OCI-LY1 (cell line): ENCODE measurements around the gene LINC01488.

ENCODE experiments used
- EZH2 ChIP-seq: fragments of 200-600 bp; sonication (generic), shearing (Covaris generic); IDR thresholded peaks from 2 replicates; pipeline ENCODE4 v1.8.0; 2017; ENCODE audit warnings: borderline replicate concordance, mixed run types, mild to moderate bottlenecking, antibody characterized with exemption, low read length, moderate library complexity, mixed read lengths
- TF ChIP-seq, protein P1 (sequence below): fragments of 200-600 bp; sonication (generic), shearing (Covaris generic); IDR thresholded peaks from 2 replicates; pipeline ENCODE4 v1.5.1; 2017; ENCODE audit warnings: mild to moderate bottlenecking, antibody characterized with exemption, low read length, moderate library complexity, mixed read lengths

DNA sequence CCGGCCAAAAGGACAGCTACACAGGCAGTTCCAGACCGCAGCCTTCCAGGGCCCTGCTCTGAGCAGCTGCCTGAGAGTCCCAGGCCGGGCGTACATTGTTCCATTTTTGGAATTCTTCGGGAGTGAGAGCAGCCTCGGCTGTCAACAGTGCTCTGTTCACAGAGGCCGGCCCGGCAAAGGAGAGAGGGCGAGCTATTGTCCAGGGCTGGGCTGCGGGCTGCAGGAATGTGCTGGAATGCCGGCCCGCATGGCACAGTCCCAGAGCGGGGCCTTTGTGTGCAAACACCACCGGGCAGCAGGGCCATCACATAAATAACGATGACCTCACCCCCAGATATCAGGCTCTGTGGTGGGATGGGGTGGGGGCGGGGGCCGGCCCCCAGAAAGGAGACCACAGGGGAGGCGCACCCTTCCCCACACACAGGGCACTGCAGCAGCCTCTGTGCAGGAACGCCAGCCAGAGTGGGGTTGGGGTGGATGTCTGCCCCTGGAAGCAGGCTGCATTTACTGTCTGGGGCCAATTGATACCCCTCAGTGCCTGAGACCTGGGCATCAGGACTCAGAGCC, 15.8 kb downstream of the LINC01488 start:
- TF ChIP-seq, protein P1, sequence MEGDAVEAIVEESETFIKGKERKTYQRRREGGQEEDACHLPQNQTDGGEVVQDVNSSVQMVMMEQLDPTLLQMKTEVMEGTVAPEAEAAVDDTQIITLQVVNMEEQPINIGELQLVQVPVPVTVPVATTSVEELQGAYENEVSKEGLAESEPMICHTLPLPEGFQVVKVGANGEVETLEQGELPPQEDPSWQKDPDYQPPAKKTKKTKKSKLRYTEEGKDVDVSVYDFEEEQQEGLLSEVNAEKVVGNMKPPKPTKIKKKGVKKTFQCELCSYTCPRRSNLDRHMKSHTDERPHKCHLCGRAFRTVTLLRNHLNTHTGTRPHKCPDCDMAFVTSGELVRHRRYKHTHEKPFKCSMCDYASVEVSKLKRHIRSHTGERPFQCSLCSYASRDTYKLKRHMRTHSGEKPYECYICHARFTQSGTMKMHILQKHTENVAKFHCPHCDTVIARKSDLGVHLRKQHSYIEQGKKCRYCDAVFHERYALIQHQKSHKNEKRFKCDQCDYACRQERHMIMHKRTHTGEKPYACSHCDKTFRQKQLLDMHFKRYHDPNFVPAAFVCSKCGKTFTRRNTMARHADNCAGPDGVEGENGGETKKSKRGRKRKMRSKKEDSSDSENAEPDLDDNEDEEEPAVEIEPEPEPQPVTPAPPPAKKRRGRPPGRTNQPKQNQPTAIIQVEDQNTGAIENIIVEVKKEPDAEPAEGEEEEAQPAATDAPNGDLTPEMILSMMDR: no peak
- no peak for TF ChIP-seq EZH2
